ENCODE results near the gene CBX8.

DNA sequence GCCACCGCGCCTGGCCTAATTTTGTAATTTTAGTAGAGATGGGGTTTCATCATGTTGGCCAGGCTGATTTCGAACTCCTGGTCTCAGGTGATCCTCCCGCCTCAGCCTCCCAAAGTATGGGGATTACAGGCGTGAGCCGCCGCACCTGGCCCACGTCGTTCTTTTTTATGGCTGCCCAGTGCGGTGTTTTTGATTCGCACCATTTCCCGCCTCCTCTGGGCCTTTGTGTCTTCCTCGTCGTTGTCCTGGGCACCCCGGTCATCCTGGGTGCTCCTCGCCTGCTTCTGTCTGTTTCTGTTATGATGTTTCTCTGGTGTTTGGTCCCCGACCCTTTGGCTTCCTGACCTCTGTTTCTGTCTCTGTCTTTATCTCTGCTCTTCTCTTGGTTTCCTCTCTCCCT is 27.4 kb upstream of the CBX8 start:
- TF ChIP-seq, protein P1, sequence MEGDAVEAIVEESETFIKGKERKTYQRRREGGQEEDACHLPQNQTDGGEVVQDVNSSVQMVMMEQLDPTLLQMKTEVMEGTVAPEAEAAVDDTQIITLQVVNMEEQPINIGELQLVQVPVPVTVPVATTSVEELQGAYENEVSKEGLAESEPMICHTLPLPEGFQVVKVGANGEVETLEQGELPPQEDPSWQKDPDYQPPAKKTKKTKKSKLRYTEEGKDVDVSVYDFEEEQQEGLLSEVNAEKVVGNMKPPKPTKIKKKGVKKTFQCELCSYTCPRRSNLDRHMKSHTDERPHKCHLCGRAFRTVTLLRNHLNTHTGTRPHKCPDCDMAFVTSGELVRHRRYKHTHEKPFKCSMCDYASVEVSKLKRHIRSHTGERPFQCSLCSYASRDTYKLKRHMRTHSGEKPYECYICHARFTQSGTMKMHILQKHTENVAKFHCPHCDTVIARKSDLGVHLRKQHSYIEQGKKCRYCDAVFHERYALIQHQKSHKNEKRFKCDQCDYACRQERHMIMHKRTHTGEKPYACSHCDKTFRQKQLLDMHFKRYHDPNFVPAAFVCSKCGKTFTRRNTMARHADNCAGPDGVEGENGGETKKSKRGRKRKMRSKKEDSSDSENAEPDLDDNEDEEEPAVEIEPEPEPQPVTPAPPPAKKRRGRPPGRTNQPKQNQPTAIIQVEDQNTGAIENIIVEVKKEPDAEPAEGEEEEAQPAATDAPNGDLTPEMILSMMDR (conservative IDR thresholded peaks at IDR 0.05), result no peak
- TF ChIP-seq ZFX (IDR thresholded peaks at IDR 0.05), result no peak

Data from C4-2B (cell line).